Hematopoietic multipotent progenitor cell treated with erythropoietin and hydrocortisone succinate and interleukin-3 and kit ligand, for 17 days (in vitro differentiated cells): ENCODE data around the gene F2RL3.
A peak's percentile ranks its signal among the peaks of the same experiment; 100 is the strongest.

Experiments used
- DNase-seq: peaks from one replicate; pipeline ENCODE4 v3.0.0-alpha.2; 2015; ENCODE audit warnings: low spot score

The F2RL3 gene

GRCh38 chr19:16895467-16896145 is 6.8 kb downstream of the F2RL3 start:
- DNase-seq, result no peak

GRCh38 chr19:16896146-16897028 is 7.6 kb downstream of the F2RL3 start:
- no peak for DNase-seq

DNA sequence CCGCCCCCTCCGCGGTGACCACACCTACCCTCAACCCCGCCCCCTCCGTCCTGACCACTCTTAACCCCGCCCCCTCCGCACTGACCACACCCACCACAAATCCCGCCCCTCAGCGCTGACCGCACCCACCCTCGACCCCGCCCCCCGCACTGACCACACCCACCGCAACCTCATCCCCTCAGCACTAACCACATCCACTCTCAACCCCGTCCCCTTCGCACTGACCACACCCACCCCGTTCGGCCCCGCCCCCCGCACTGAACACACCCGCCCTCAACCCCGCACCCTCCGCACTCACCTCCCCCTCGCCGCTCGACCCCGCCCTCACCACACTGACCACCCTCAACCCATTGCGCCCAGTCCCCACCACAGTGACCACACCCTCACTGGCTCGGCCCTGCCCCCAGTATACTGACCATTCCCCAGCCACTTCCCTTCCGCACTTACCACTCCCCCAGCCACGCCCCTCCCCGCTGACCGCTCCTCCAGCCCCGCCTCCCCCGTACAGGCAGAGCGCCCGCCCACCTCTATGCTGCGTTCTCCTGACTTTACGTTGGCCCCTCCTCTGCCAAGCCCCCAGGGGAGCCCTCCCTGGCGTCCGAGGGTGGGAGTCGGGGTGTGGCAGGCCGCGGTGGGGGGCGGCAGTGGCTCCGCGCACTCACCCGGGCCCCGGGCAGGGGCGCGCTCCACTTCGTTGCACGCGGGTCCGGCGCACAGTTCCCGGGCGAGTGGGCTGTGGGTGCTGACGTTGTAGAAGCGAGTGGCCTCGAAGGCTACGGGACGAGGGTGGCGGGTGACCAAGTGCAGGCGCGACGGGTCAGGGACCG is 8.4 kb downstream of the F2RL3 start:
- peak; percentile 73 for DNase-seq

DNA sequence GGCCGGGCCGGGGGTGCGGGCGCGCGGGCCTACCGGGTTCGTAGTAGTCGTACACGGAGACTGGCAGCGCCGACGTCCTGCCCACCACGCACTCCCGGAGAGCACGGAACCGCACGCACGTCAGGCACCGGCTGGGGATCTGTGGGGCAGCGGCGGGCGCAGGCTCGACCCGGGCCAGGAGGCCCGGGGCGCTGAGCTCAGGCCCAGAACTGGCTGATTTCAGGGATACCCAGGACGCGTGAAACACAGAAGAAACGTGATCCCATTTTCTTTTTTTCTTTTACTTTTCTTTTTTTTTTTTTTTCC is 9.0 kb downstream of the F2RL3 start:
- DNase-seq, result no peak

DNA sequence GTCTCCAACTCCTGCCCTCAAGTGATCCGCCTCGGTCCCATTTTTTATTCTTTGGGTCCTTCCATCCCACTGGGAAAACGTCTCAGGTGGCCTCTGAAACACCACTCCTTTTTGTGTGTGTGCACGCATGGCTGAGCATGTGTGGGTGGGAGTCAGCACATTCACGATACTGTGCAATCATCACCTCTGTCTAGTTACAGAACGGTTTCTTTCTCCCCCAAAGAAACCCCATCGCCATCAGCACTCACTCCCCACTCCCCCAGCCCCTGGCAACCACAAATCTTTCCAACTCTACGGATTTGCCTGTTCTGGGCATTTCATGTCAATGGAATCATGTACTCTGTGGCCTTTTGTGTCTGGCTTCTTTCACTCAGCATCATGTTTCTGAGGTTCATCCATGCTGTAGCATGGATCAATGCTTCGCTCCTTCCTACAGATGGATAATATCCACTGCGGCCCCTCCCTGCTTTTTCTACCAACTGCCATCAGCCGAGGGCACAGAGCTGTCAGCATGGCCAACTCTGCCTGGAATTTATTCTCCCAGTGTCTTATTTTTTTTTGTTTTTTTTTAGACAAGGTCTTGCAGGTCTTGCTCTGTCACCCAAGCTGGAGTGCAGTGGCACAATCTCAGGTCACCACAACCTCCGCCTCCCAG is 9.7 kb downstream of the F2RL3 start:
- no peak for DNase-seq

- DNase-seq, result no peak
These were observed 10.8 kb downstream of the F2RL3 start for GRCh38 chr19:16899566-16900075.

DNA sequence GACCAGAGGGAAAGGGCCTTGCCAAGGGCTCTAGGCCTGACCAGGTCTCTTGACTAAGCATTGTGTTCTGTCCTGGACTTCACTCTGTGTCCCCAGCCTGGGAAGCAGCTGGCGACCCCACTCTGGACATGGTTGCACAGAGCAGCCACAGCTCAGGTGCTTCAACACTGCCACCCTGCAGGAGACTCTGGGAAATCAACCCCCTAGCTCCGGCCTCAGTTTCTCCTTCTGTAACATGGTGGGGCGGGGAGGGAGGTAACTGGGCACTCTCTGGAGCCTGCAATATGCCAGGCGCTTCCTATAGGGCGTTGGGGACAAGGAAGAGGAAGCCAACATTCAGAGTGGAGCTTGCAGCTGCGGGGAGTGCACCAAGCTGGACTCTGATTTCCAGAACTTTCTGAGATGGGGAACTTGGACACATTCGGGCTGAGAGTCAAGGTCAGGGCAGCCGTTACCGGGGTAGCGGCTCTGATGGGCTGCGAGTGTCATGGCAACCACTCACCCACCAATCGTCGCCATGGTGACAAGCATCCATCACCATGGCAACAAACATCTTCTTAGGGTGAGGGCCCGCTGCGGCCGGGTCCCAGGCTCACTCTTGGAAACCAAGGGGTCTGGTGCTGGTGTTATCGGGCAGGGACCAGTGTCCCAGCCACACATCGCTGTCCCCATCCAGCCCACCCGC is 12.8 kb downstream of the F2RL3 start:
- no peak for DNase-seq

- no peak for DNase-seq
These were observed 13.7 kb downstream of the F2RL3 start for GRCh38 chr19:16902545-16902944.

- DNase-seq, result no peak
These were observed 14.5 kb downstream of the F2RL3 start for GRCh38 chr19:16903347-16903746.

DNA sequence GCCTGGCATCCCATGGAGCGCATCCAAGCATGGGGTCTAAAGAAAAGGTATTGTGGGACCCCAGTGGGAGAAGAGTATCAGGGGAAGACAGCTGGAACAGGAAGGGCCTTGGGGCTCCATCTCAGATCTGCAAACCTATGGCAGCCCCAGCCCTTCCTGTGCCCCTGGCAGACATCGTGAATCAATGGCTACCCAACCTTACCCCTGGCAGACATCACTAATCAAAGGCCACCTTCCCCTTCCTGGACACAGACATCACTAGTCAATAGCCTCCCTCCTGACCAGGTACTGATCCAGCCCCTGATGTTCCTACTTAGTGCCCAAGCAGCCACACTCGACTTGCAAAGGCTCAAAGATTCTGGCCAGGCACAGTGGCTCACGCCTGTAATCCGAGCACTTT is 15.8 kb downstream of the F2RL3 start:
- no peak for DNase-seq

DNA sequence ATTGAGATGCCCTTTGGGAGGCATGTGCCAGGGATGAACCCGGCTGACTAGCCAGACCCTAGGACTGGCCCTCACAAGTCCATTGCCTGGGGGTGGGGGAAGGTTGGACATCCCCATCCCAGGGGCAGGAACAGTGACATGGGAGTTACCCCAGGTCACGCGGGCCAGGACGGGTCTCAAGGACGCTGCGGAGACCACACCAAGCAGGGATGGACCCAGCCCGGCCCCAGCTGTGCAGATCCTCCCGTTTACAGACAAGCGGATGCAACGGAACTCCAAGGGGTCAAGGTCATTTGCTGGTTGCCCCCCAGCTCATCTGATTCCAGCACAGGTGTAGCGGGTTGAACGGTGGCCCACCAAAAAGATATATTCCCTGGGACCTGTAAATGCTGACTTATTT is 20.0 kb downstream of the F2RL3 start:
- DNase-seq, result no peak

- DNase-seq, result no peak
These were observed 22.2 kb downstream of the F2RL3 start for GRCh38 chr19:16911046-16911445.

DNA sequence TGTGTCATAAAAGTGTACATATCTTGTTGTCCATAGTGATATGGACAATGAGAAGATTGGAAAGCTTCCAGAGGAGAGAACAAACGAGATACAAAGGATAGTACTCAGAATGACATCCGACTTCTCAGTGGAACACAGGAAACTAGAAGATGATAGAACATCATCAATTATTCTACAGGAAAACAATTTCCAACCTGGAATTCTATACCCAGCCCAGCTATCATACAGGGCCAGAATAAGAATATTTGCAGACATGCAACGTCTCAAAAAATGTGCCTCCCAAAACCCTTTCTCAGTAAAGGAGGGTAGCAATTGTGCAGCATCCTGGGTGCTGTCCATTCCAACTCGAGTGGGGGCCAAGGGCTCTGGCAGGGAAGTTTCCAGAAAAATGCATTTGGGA is 24.0 kb downstream of the F2RL3 start:
- DNase-seq, result no peak

DNA sequence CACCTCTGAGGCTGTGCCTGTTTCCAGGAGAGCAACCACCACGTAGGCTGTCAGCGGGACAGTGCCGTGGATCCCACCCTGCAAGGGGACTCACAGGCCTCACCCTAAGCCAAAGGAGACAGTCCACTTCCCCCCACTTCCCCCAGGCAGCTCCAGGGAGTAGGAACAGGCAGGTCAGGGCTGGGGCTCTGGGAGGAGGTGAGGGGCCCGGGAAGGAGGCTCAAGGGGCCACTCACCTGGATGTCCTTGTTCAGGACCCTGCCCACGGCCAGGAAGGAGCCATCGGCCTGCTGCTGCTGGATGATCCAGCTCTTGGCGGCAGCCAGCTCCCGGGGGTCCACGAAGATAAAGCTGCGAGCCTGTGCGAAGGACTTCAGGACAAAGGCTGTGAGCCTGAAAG is 25.6 kb downstream of the F2RL3 start:
- no peak for DNase-seq

- no peak for DNase-seq
These were observed 26.3 kb downstream of the F2RL3 start for GRCh38 chr19:16915135-16915534.

- no peak for DNase-seq
These were observed 26.9 kb downstream of the F2RL3 start for GRCh38 chr19:16915734-16916133.

GRCh38 chr19:16917401-16917800 is 28.6 kb downstream of the F2RL3 start:
- no peak for DNase-seq

DNA sequence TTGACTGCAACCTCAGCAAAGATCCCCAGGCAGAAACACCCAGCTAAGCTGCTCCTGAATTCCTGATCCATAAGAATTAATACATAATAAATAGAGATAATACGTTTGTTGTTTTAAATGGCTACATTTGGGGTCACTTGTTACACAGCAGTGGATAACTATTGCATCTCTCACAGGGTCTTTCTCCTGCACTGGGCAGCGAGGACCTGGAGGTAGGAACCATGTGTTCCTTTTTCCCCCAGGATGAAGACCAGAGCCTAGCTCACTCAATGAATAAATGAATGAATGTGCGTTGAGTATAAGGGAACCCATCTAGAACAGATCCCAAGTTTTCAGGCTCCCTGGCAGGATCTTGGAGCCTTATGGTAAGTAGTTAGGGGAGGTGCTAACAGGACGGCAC is 30.7 kb downstream of the F2RL3 start:
- DNase-seq, result no peak

DNA sequence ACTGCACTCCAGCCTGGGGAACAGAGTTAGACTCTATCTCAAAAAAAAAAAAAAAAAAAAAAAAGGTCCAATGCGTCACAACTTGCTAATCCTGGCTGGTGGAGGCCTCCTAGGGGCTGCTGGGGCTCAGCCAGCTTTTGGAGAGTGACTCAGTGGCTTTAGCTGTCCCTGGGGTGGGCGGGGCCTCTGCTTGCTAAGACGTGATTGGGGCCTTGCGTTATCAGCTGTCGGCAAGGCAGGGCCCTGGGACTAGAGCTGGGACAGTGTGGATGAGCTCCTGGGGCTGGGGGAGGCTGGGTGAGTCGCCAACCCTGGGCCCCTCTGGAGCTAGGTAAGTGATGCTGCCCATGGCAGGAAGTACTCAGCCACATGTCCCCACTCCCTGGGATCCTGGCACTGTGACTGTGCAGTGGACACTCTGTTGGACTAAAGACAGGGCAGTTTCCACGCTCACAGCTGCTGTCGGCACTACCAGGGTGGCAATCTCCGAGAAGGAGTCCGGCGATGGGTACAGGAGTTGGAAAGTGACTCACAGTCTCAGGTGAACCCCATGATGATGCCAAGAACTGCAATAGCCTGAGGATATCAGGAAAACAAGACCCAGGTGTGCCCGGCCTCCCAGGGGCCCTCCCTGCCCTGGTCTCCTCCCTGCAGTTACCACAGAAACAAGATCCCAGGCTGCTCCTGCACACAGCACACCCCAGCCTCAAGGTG is 32.2 kb downstream of the F2RL3 start:
- DNase-seq, result peak; percentile 38

DNA sequence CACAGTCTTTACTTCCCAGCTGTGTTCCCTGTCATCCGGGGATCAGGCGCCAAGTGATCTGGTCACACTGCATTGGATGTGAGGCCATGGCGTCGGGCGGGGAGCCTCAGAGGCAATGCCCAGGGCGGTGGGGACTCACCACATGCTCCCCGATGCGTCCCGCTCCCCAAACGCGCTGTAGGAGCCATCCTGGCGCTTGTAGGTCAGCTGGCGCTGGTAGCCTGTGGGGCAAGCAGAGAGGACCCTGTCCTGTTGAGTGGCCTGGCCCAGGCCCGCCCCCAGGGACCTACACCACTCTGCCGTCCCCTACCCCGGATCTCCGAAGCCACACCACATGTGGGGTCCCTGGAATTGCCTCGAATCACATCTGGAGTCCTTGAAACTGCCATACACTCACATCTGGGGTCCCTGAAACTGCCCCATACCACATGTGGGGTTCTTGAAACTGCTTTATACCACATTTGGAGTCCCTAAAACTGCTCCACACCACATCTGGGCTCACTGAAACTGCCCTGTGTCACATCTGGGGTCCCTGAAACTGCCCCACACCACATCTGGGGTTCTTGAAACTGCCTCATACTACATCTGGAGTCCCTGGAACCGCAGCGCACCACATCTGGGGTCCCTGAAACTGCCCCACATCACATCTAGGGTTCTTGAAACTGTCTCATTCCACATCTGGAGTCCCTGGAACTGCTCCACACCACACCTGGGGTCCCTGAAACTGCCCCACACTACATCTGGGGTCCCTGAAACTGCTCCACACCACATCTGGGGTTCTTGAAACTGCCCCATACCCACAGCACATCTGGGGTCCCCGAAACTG is 33.2 kb downstream of the F2RL3 start:
- DNase-seq, result no peak
